Choroid plexus epithelial cell (primary cell): ENCODE data around the gene GABPB1.
"Not testable (repeated sequence)": the region's sequence is repeated elsewhere in the genome, so short reads cannot be mapped to it uniquely, and the experiment has no call there.

Experiments used
- DNase-seq: peaks from one replicate; pipeline ENCODE4 v3.0.0-alpha.2; 2010; ENCODE audit warnings: low read depth
- H3K4me3 ChIP-seq: 2 replicates; pipeline ENCODE4 v1.5.1; 2011; ENCODE audit warnings: low read depth, mild to moderate bottlenecking, control low read depth, low read length, moderate library complexity
- CTCF ChIP-seq: conservative IDR thresholded peaks from 2 replicates; pipeline ENCODE4 v1.5.1; 2011; ENCODE audit warnings: low read depth, mild to moderate bottlenecking, control low read depth, inconsistent platforms, low read length, moderate library complexity

GABPB1 gene

DNA sequence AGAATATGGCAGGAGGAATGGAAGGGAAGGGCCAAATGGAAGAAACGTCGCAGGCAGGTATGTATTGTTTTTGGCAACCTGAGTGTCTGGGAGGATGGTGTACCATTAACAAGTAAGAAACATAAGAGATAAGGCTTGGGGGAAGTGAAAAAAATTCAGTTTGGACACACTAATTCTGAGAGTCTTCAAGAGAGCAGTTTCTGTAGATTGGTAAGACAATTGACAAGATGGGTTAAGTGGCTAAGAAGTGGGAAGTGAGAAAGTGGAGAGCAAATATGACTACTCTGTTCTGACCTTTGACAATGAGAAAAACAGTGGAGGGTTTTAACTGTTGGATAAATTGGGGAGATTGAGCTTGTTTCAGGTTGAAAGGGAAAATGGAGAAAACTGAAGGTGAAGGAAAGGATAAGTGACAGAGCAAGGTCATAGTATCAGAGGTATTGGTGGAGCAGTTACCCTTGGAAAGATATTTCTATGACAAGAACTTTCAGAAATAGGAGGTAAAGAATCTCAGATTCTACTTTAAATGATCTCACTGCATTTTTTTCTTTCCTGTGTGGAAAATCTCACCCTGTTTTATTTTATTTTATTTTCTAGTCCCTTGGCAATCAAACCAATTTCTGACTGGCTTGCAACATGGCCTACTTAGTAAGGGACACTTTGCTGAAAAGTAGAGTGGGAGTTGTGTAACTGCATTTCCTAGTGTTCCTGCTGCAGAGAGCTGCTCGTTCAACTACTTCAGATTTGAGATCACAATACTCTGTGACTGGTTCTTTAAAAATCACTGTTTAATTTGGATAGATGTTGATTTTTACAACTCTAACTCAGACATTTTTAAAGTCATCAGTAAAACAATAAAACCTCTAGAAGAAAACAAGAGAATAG is 23.1 kb upstream of the GABPB1 start:
- no peak overlapping the region for H3K4me3 ChIP-seq
- peak; percentile 28 for DNase-seq
- no peak for TF ChIP-seq CTCF

DNA sequence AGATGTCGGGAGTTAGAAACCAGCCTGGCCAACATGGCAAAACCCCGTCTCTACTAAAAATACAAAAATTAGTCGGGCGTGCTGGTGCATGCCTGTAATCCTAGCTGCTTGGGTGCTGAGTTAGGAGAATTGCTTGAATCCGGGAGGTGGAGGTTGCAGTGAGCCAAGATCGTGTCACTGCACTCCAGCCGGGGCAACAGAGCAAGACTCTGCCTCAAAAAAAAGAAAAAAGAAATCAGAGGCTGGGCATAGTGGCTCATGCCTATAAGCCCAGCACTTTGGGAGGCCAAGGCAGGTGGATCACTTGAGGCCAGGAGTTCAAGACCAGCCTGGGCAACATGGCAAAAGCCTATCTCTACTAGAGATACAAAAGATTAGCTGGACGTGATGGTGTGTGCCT is 14.6 kb upstream of the GABPB1 start:
- DNase-seq, H3K4me3 ChIP-seq: not testable (repeated sequence)

DNA sequence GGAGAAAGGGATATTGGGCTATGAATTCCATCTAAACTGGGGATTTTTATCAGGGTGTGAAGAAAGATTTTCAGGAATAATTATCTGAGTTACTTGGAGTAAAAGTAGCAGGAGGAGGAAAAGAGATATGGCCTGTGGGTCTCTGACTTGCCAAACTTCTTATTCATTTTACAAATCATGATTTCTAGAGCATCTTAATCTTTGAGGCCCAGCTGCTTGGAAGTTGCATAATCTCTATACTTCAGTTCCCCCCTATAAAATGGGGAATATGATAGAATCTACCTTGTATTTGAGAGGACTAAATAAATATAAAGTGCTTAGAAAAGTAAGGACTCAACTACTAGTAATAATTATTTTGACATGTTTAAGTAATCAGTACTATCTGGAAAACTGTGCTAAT is 11.0 kb upstream of the GABPB1 start:
- no peak overlapping the region for H3K4me3 ChIP-seq
- no peak for TF ChIP-seq CTCF
- DNase-seq = no peak

DNA sequence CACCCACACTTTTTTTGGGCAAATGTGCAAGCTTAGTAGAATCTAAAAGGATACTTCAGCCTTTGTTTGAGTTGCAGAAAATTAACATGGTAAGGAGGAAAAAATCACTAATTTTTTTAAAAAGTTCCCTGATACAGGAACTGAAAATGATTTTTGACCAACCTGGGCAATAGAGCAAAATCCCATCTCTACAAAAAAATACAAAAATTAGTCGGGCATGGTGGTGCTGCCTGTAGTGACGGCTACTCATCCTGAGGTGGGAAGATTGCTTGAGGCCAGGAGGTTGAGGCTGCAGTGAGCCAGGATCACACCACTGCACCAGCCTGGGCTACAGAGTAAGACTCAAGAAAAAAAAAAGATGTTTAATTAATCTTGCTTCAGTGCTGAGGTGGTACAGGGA is 10.6 kb upstream of the GABPB1 start:
- no peak for TF ChIP-seq CTCF
- no peak overlapping the region for H3K4me3 ChIP-seq
- no peak for DNase-seq

GRCh38 chr15:50363612-50364011 is 8.6 kb upstream of the GABPB1 start:
- no peak overlapping the region for H3K4me3 ChIP-seq
- no peak for TF ChIP-seq CTCF
- no peak for DNase-seq

DNA sequence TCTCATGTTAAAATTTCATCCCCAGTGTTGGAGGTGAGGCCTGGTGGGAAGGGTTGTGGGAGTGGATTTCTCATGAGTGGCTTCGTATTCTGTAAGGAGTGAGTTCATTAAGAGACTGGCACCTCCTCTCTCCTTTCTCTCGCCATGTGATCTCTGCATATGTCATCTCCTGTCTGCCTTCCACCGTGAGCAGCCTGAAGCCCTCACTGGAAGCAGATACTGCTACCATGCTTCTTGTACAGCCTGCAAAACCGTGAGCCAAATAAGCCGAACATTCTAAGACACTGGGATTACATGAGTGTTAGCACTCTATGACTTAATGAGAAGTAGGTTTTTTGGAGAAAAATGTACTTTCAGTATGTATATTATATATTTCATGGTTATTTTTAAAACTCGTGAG is 6.8 kb upstream of the GABPB1 start:
- no peak for TF ChIP-seq CTCF
- DNase-seq = no peak
- no peak overlapping the region for H3K4me3 ChIP-seq

DNA sequence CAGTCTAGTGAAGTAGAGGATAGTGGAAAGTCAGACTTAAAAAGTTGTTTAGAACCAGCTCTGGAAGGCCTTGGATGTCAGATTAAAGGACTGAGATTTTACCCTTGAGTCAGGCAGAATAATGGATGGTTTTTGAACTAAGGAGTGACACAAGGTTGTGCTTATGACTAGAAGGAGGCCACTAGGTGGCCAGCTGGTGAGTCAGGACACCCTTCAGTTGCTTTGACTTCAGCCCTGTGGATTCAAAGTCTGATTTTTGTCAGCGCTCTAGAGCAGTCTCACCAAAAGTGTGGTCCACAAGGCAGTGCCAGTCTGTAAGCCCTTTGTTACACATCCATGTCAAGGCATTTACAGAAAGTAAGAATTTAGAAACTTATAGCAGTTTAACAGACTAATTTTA is 3.8 kb upstream of the GABPB1 start:
- DNase-seq = peak; percentile 64
- H3K4me3 ChIP-seq = no peak overlapping the region
- peak; percentile 66 for TF ChIP-seq CTCF
